HL-60 (cell line): ENCODE results near the gene FOXP4.

Experiments
- CTCF ChIP-seq: IDR thresholded peaks from one replicate; pipeline ENCODE4 v1.5.1; 2011; ENCODE audit warnings: low read length, control low read depth, inconsistent platforms; ENCODE audit not compliant: insufficient read depth
- POLR2AphosphoS5 ChIP-seq: IDR thresholded peaks from 2 replicates; pipeline ENCODE4 v1.6.1; 2012; ENCODE audit warnings: low read depth

- TF ChIP-seq POLR2AphosphoS5, result no peak
- no peak for TF ChIP-seq CTCF
Observed at GRCh38 chr6:41651246-41651961, 105.2 kb downstream of the FOXP4 start.
